AG04449 (cell line): Measurements from ENCODE around the gene DST.
"Not testable (repeated sequence)": the region's sequence is repeated elsewhere in the genome, so short reads cannot be mapped to it uniquely, and the experiment has no call there.

Experiments used
- CTCF ChIA-PET: fragments of 350-600 bp; formaldehyde crosslinking; extraction: SDS; loops from one replicate; lab custom pipeline; 2021; ENCODE audit warnings: antibody characterized with exemption; lab: Yijun Ruan, JAX
- POLR2A ChIA-PET: fragments of 400-600, 350-600 bp; formaldehyde crosslinking; extraction: SDS; loops from one replicate; lab custom pipeline; 2020; ENCODE audit warnings: antibody characterized with exemption, inconsistent platforms; lab: Yijun Ruan, JAX
- DNase-seq: peaks from one replicate; pipeline ENCODE4 v3.0.0-alpha.2; 2010; ENCODE audit warnings: low read depth, low spot score
- H3K4me3 ChIP-seq: 2 replicates; pipeline ENCODE4 v1.5.1; 2011; ENCODE audit warnings: low read depth, mild to moderate bottlenecking, control low read depth, low read length
- CTCF ChIP-seq: IDR thresholded peaks from one replicate; pipeline ENCODE4 v1.5.1; 2011; ENCODE audit warnings: mild to moderate bottlenecking, moderate library complexity, low read length, control low read depth, inconsistent platforms; ENCODE audit not compliant: insufficient read depth; ENCODE audit errors: missing control alignments

Gene DST

GRCh38 chr6:56507517-56507916 lies 135.2 kb downstream of the DST start:
- H3K4me3 ChIP-seq, result no peak overlapping the region
- no peak for TF ChIP-seq CTCF
- no peak for DNase-seq
- ChIA-PET CTCF (no interaction called here), POLR2A (no interaction called here)

DNA sequence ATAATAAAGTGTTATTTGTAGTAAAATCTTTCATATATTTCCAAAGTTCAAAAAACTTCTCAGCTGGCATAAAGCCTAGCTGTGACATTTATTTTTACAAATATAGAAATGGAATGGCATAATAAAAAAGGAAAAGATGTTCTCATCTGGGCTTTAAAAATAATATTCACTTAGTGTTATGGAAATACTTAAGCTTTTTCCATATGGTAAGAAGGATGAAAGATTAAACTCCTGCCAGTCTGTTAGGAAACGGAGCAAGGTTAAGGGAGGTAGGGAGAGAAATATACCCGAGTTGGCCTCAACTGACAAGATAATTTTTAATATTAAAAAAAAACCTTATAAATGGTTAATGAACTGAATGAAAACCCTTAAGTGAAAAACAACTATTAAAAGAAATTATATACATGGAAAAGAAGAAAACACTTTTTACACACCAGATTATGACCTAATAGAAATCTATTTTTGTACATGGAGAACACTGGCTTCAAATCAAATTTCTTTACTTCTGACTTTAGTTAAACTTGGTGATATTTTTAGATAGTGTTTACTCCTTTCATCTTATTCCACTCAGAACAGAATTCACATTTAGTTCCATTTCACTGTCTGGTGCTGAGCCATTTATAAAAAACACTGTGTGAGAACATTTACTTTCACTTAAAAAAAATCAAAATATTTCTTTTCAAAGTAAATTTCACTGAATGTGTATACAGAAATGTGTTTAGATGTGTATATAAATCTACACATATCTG lies 137.0 kb downstream of the DST start:
- ChIA-PET CTCF (interaction anchor here (1.0 to 1.8 kb wide), 2 partner anchors 14 to 64 kb away, joined by 3 to 5 read pairs; no protein-coding TSS in a partner anchor), POLR2A (no interaction called here)
- H3K4me3 ChIP-seq, result no peak overlapping the region
- no peak for DNase-seq
- TF ChIP-seq CTCF, result no peak

- ChIA-PET CTCF (no interaction called here), POLR2A (no interaction called here)
Measured at GRCh38 chr6:56501993-56502392, 140.7 kb downstream of the DST start.

GRCh38 chr6:56499095-56499494 lies 143.6 kb downstream of the DST start:
- no peak for DNase-seq
- no peak overlapping the region for H3K4me3 ChIP-seq
- CTCF ChIA-PET, result interaction anchor here (1.5 to 1.8 kb wide), 2 partner anchors 7 to 50 kb away, joined by 4 read pairs; no protein-coding TSS in a partner anchor
- POLR2A ChIA-PET, result no interaction called here
- no peak for TF ChIP-seq CTCF

More at GRCh38 chr6:56501993-56502392, 140.7 kb downstream of the DST start:
- no peak for TF ChIP-seq CTCF
- no peak for DNase-seq
- no peak overlapping the region for H3K4me3 ChIP-seq

DNA sequence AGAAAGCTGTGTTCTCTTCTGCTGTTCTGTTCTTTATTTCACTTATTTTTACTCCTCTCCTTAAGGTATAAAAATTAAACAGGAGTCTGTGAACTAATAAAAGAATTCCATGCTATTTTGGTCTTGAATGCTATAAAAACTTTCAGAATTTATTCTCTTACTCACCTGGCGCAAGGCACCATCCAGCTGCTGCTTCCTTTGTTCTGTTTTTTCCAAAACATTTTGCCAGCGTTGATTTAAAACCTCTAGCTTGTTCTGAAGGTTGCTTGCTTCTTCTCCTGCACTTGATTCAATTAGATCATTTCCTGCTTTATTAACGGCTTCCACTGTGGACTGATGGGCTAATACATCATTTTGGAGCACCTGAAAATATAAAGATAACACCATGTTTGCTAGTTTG lies 145.0 kb downstream of the DST start:
- no peak for TF ChIP-seq CTCF
- CTCF ChIA-PET, result interaction anchor here (1.0 to 1.1 kb wide), 3 partner anchors 26 to 183 kb away, joined by 3 read pairs; no protein-coding TSS in a partner anchor
- H3K4me3 ChIP-seq, result no peak overlapping the region
- POLR2A ChIA-PET, result no interaction called here
- no peak for DNase-seq

- DNase-seq, result no peak
- POLR2A ChIA-PET, result no interaction called here
- TF ChIP-seq CTCF, result no peak
- H3K4me3 ChIP-seq, result no peak overlapping the region
- CTCF ChIA-PET, result interaction anchor here (1.0 to 1.1 kb wide), 3 partner anchors 27 to 183 kb away, joined by 3 read pairs; no protein-coding TSS in a partner anchor
Measured at GRCh38 chr6:56497240-56497639, 145.4 kb downstream of the DST start.

DNA sequence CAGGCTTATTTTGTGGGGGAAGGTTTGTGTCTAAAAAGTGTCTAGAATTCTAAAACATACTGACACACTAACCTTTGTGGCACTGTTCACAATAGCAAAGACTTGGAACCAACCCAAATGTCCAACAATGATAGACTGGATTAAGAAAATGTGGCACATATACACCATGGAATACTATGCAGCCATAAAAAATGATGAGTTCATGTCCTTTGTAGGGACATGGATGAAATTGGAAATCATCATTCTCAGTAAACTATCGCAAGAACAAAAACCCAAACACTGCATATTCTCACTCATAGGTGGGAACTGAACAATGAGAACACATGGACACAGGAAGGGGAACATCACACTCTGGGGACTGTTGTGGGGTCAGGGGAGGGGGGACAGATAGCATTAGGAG lies 146.0 kb downstream of the DST start:
- POLR2A ChIA-PET, DNase-seq, H3K4me3 ChIP-seq: not testable (repeated sequence)
- CTCF ChIA-PET, result interaction anchor here (0.6 kb wide), 1 partner anchor 85 kb away, joined by 3 read pairs; no protein-coding TSS in a partner anchor
